Measurements from ENCODE around the gene CCDC197. TPM values are rescaled to one million over a fixed set of nuclear protein-coding genes. Genes with fewer than 3 reads are reported as not detected.

The CCDC197 gene
- total and polyA plus RNA-seq, 4 donors, result not detected

DNA sequence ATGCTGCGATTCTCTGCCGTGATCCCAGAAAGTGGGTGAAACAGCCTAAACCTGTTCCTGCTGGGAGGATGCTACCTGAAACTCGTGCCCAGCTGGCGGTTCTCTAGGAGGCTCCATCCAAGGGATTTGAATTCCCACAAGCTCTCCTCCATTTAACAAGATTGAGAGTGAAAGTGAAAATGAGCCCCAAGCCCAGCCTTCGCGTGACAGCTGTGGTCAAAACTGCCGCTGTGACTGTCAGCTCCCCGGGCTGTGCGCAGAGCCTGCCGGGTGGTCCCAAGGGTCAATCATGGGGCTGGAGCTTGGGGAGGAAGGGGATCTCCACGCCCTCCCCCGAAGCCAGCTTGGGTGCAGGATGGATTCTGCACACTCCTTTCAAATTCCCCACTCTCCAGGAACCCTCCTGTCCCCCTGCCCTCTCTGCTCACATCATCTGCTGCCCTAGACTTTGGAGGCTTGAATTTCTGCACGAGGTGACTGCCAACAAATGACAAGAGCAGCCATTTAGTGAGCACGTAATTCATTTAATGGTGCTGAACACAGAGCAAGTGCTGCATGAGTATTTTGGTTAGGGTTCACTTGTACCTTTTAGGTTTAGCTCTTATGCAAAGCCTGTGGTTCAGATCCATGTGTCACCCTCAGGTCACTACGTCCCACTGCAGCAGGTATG is 26.0 kb upstream of the CCDC197 start:
- no peak overlapping the region for H3K27ac ChIP-seq (ENCODE audit: low read depth in 1 of 2, low read length in 2 of 2)
- no peaks in the 10 kb centered on the region for H3K36me3 ChIP-seq (ENCODE audit: control insufficient read depth in 4 of 4, insufficient read depth in 3 of 4, low read depth in 1 of 4, low read length in 3 of 4)
- 43% methylated on average over 15 of the region's 15 CpGs for WGBS
- TF ChIP-seq EGR1 (IDR thresholded peaks at IDR 0.05; ENCODE audit: low read depth in 2 of 2), result no peak
- TF ChIP-seq GABPA (IDR thresholded peaks at IDR 0.05 in 1 of 2, conservative IDR thresholded peaks at IDR 0.05 in 1 of 2), result no peak
- TF ChIP-seq, protein P1, sequence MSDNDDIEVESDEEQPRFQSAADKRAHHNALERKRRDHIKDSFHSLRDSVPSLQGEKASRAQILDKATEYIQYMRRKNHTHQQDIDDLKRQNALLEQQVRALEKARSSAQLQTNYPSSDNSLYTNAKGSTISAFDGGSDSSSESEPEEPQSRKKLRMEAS (IDR thresholded peaks at IDR 0.05), result no peak
- no peak for TF ChIP-seq SP1 (IDR thresholded peaks at IDR 0.05)
- TF ChIP-seq RAD21 (IDR thresholded peaks at IDR 0.05), result no peak
- TF ChIP-seq HNF4G (IDR thresholded peaks at IDR 0.05), result no peak
- no peak for TF ChIP-seq NR2F2 (IDR thresholded peaks at IDR 0.05)
- no peak for TF ChIP-seq HNF4A (conservative IDR thresholded peaks at IDR 0.05)
- no peak for TF ChIP-seq YY1 (IDR thresholded peaks at IDR 0.05)
- no peak for TF ChIP-seq RXRA (IDR thresholded peaks at IDR 0.05)
- TF ChIP-seq, protein P2, sequence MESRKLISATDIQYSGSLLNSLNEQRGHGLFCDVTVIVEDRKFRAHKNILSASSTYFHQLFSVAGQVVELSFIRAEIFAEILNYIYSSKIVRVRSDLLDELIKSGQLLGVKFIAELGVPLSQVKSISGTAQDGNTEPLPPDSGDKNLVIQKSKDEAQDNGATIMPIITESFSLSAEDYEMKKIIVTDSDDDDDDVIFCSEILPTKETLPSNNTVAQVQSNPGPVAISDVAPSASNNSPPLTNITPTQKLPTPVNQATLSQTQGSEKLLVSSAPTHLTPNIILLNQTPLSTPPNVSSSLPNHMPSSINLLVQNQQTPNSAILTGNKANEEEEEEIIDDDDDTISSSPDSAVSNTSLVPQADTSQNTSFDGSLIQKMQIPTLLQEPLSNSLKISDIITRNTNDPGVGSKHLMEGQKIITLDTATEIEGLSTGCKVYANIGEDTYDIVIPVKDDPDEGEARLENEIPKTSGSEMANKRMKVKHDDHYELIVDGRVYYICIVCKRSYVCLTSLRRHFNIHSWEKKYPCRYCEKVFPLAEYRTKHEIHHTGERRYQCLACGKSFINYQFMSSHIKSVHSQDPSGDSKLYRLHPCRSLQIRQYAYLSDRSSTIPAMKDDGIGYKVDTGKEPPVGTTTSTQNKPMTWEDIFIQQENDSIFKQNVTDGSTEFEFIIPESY (IDR thresholded peaks at IDR 0.05), result no peak
- TF ChIP-seq FOXA1 (IDR thresholded peaks at IDR 0.05), result no peak
- TF ChIP-seq, protein P3, sequence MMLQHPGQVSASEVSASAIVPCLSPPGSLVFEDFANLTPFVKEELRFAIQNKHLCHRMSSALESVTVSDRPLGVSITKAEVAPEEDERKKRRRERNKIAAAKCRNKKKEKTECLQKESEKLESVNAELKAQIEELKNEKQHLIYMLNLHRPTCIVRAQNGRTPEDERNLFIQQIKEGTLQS (IDR thresholded peaks at IDR 0.05), result no peak
- TF ChIP-seq, protein P4, sequence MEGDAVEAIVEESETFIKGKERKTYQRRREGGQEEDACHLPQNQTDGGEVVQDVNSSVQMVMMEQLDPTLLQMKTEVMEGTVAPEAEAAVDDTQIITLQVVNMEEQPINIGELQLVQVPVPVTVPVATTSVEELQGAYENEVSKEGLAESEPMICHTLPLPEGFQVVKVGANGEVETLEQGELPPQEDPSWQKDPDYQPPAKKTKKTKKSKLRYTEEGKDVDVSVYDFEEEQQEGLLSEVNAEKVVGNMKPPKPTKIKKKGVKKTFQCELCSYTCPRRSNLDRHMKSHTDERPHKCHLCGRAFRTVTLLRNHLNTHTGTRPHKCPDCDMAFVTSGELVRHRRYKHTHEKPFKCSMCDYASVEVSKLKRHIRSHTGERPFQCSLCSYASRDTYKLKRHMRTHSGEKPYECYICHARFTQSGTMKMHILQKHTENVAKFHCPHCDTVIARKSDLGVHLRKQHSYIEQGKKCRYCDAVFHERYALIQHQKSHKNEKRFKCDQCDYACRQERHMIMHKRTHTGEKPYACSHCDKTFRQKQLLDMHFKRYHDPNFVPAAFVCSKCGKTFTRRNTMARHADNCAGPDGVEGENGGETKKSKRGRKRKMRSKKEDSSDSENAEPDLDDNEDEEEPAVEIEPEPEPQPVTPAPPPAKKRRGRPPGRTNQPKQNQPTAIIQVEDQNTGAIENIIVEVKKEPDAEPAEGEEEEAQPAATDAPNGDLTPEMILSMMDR (IDR thresholded peaks at IDR 0.05; ENCODE audit: low read depth, low read length, missing input control), result no peak
- no peak for TF ChIP-seq TAF1 (conservative IDR thresholded peaks at IDR 0.05)
- no peak for TF ChIP-seq FOXA2 (IDR thresholded peaks at IDR 0.05)
- no peak for TF ChIP-seq JUND (IDR thresholded peaks at IDR 0.05)
- TF ChIP-seq, protein P5, sequence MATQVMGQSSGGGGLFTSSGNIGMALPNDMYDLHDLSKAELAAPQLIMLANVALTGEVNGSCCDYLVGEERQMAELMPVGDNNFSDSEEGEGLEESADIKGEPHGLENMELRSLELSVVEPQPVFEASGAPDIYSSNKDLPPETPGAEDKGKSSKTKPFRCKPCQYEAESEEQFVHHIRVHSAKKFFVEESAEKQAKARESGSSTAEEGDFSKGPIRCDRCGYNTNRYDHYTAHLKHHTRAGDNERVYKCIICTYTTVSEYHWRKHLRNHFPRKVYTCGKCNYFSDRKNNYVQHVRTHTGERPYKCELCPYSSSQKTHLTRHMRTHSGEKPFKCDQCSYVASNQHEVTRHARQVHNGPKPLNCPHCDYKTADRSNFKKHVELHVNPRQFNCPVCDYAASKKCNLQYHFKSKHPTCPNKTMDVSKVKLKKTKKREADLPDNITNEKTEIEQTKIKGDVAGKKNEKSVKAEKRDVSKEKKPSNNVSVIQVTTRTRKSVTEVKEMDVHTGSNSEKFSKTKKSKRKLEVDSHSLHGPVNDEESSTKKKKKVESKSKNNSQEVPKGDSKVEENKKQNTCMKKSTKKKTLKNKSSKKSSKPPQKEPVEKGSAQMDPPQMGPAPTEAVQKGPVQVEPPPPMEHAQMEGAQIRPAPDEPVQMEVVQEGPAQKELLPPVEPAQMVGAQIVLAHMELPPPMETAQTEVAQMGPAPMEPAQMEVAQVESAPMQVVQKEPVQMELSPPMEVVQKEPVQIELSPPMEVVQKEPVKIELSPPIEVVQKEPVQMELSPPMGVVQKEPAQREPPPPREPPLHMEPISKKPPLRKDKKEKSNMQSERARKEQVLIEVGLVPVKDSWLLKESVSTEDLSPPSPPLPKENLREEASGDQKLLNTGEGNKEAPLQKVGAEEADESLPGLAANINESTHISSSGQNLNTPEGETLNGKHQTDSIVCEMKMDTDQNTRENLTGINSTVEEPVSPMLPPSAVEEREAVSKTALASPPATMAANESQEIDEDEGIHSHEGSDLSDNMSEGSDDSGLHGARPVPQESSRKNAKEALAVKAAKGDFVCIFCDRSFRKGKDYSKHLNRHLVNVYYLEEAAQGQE (IDR thresholded peaks at IDR 0.05), result no peak
- H3K9me3 ChIP-seq (ENCODE audit: control insufficient read depth in 4 of 4, low read length in 3 of 4), result no peaks in the 10 kb centered on the region
- H3K4me1 ChIP-seq (ENCODE audit: control insufficient read depth in 4 of 4, insufficient read depth in 4 of 4, low read length in 3 of 4), result peaks cover 0 to 8% (median 2%) of the 10 kb centered on the region in 4 donors
- H3K27me3 ChIP-seq (ENCODE audit: control insufficient read depth in 4 of 4, insufficient read depth in 4 of 4, low read length in 3 of 4), result no peaks in the 10 kb centered on the region
- DNase-seq (ENCODE audit: low spot score), result no peak
- H3K9ac ChIP-seq (ENCODE audit: low read depth in 1 of 2, low read length in 2 of 2), result no peak overlapping the region
- peak overlapping the region; percentile 2 to 47 (median 2) for H3K4me3 ChIP-seq (ENCODE audit: low read depth in 1 of 3, low read length in 3 of 3)
